GM23338 (cell line): ENCODE measurements around the gene CTTN. TPM values are rescaled to one million over a fixed set of nuclear protein-coding genes. Genes with fewer than 3 reads are reported as not detected.

Experiments
- ATAC-seq: fragments of 200-7000 bp; cut with Tn5 transposase; 3 replicates; pipeline ENCODE4 v1.9.1; 2020
- DNase-seq: peaks from one replicate; pipeline ENCODE4 v3.0.0-alpha.2; 2015; ENCODE audit warnings: low spot score
- H2AFZ ChIP-seq: fragments of 200-600 bp; sonication (generic); 2 replicates; pipeline ENCODE4 v1.8.0; 2016; ENCODE audit warnings: antibody characterized with exemption, mild to moderate bottlenecking, moderate library complexity
- H3F3A ChIP-seq: fragments of 200-600 bp; sonication (generic); replicated peaks from 2 replicates; pipeline ENCODE4 v1.8.0; 2017; ENCODE audit warnings: antibody characterized with exemption, mixed run types, low read depth
- H3K27ac ChIP-seq: fragments of 200-600 bp; sonication (generic); 2 replicates; pipeline ENCODE4 v1.6.1; 2016; ENCODE audit warnings: low read depth
- H3K27me3 ChIP-seq: fragments of 200-600 bp; sonication (generic); 2 replicates; pipeline ENCODE4 v1.8.0; 2016; ENCODE audit warnings: mild to moderate bottlenecking, mixed run types, moderate library complexity; ENCODE audit not compliant: insufficient read depth
- H3K36me3 ChIP-seq: fragments of 200-600 bp; sonication (generic); 2 replicates; pipeline ENCODE4 v1.8.0; 2016; ENCODE audit warnings: mild to moderate bottlenecking; ENCODE audit not compliant: insufficient read depth
- H3K4me1 ChIP-seq: fragments of 200-600 bp; sonication (generic); 2 replicates; pipeline ENCODE4 v1.8.0; 2016; ENCODE audit warnings: mild to moderate bottlenecking, moderate library complexity; ENCODE audit not compliant: insufficient read depth
- H3K4me2 ChIP-seq: fragments of 200-600 bp; sonication (generic); 2 replicates; pipeline ENCODE4 v1.7.1; 2017; ENCODE audit warnings: mixed run types
- H3K4me3 ChIP-seq: fragments of 200-600 bp; sonication (generic); 2 replicates; pipeline ENCODE4 v1.6.1; 2016; ENCODE audit warnings: mixed run types
- H3K79me2 ChIP-seq: fragments of 200-600 bp; sonication (generic); replicated peaks from 2 replicates; pipeline ENCODE4 v1.8.0; 2017; ENCODE audit warnings: mild to moderate bottlenecking; ENCODE audit not compliant: insufficient read depth
- H3K9me2 ChIP-seq: fragments of 200-600 bp; sonication (generic); 2 replicates; pipeline ENCODE4 v1.8.0; 2017; ENCODE audit not compliant: insufficient read depth
- H4K20me1 ChIP-seq: fragments of 200-600 bp; sonication (generic); replicated peaks from 2 replicates; pipeline ENCODE4 v1.8.0; 2017; ENCODE audit warnings: mild to moderate bottlenecking; ENCODE audit not compliant: insufficient read depth
- H3K27ac Mint-ChIP-seq: 2 replicates; pipeline ENCODE4 v1.8.0; 2020; ENCODE audit warnings: inconsistent platforms, mild to moderate bottlenecking, moderate library complexity, mixed read lengths
- H3K27me3 Mint-ChIP-seq: 3 replicates; pipeline ENCODE4 v1.8.0; 2022; ENCODE audit warnings: low read depth, mild to moderate bottlenecking, moderate library complexity, mixed read lengths, inconsistent platforms; ENCODE audit not compliant: insufficient read depth, poor library complexity
- H3K36me3 Mint-ChIP-seq: 3 replicates; pipeline ENCODE4 v1.8.0; 2021; ENCODE audit warnings: low read depth, mild to moderate bottlenecking, inconsistent platforms, moderate library complexity, mixed read lengths
- H3K4me1 Mint-ChIP-seq: 3 replicates; pipeline ENCODE4 v1.8.0; 2020; ENCODE audit warnings: mild to moderate bottlenecking, inconsistent platforms, mixed read lengths
- H3K4me3 Mint-ChIP-seq: 3 replicates; pipeline ENCODE4 v1.8.0; 2021; ENCODE audit warnings: moderate library complexity, mild to moderate bottlenecking, inconsistent platforms, mixed read lengths
- H3K9me3 Mint-ChIP-seq: 3 replicates; pipeline ENCODE4 v1.8.0; 2020; ENCODE audit warnings: moderate library complexity, mild to moderate bottlenecking, inconsistent platforms, mixed read lengths
- CREB1 ChIP-seq: fragments of 250-450 bp; sonication (Bioruptor Pico); IDR thresholded peaks from 2 replicates; pipeline ENCODE4 v1.5.0; 2020; ENCODE audit warnings: low read depth, mild to moderate bottlenecking, moderate library complexity
- ETS1 ChIP-seq: IDR thresholded peaks from 2 replicates; pipeline ENCODE4 v1.6.1; 2016; ENCODE audit warnings: antibody characterized with exemption
- EZH2 ChIP-seq: fragments of 200-600 bp; sonication (generic); IDR thresholded peaks from one replicate; pipeline ENCODE4 v1.8.0; 2017; ENCODE audit warnings: antibody characterized with exemption, mild to moderate bottlenecking, low read depth; ENCODE audit not compliant: unreplicated experiment
- EZH2phosphoT487 ChIP-seq: fragments of 200-600 bp; sonication (generic); IDR thresholded peaks from one replicate; pipeline ENCODE4 v1.8.1; 2018; ENCODE audit warnings: antibody characterized with exemption; ENCODE audit not compliant: unreplicated experiment
- JUNB ChIP-seq: IDR thresholded peaks from one replicate; pipeline ENCODE4 v1.6.1; 2016; ENCODE audit warnings: antibody characterized with exemption; ENCODE audit not compliant: unreplicated experiment
- NANOG ChIP-seq: IDR thresholded peaks from 2 replicates; pipeline ENCODE4 v1.6.1; 2016; ENCODE audit warnings: antibody characterized with exemption, borderline replicate concordance
- POLR2AphosphoS5 ChIP-seq: IDR thresholded peaks from 2 replicates; pipeline ENCODE4 v1.6.1; 2016; ENCODE audit warnings: antibody characterized with exemption, low read depth
- REST ChIP-seq: IDR thresholded peaks from one replicate; pipeline ENCODE4 v1.6.1; 2018; ENCODE audit warnings: antibody characterized with exemption; ENCODE audit not compliant: unreplicated experiment
- STAT1 ChIP-seq: IDR thresholded peaks from one replicate; pipeline ENCODE4 v1.6.1; 2016; ENCODE audit warnings: antibody characterized with exemption; ENCODE audit not compliant: unreplicated experiment
- ZNF114 ChIP-seq: fragments of 250-450 bp; sonication (Bioruptor Pico); IDR thresholded peaks from 2 replicates; pipeline ENCODE4 v1.5.0; 2020; ENCODE audit warnings: mild to moderate bottlenecking, moderate library complexity
- ZNF331 ChIP-seq: fragments of 250-450 bp; sonication (Bioruptor Pico); IDR thresholded peaks from 2 replicates; pipeline ENCODE4 v1.5.0; 2020; ENCODE audit warnings: low read depth, mild to moderate bottlenecking, moderate library complexity
- ZNF462 ChIP-seq: fragments of 250-450 bp; sonication (Bioruptor Pico); IDR thresholded peaks from 2 replicates; pipeline ENCODE4 v1.5.0; 2020; ENCODE audit warnings: mild to moderate bottlenecking, moderate library complexity
- polyA plus RNA-seq: library from polyadenylated mRNA; unstranded; fragments of >200 nt; fragmentation: Nextera tagmentation; extraction: Ambion mirVana; gene quantifications from 2 replicates; pipeline ENCODE4 v1.2.1, GENCODE V29; 2016
- total RNA-seq: library from RNA; depleted of rRNA; stranded (reverse); fragments of >200 nt; shearing (Covaris generic); gene quantifications from 2 replicates; pipeline ENCODE4 v1.2.3, GENCODE V29; 2014
- TF ChIP-seq, protein P1 (sequence below), 2 experiments: fragments of 200-600 bp in 1 of 2; sonication (generic) in 1 of 2; conservative IDR thresholded peaks; 2 replicates each; pipeline versions ENCODE4 v1.5.1 to v1.6.1; 2016 to 2017; ENCODE audit warnings: antibody characterized with exemption in 2 of 2, low read depth in 2 of 2, mild to moderate bottlenecking in 2 of 2, moderate library complexity in 1 of 2

Gene CTTN
- total and polyA plus RNA-seq, 2 experiments from 2014 or later: 163 to 343 TPM

- no peaks in the 10 kb centered on the region for H3K27me3 ChIP-seq
- H3K4me2 ChIP-seq: no peak overlapping the region
- H3K4me1 Mint-ChIP-seq: peaks cover 2% of the 10 kb centered on the region; the same call in 1 of the 3 replicates
- no peaks in the 10 kb centered on the region for H3K9me2 ChIP-seq
- H3K9me3 Mint-ChIP-seq: no peaks in the 10 kb centered on the region; the same call in 2 of the 3 replicates
- no peaks in the 10 kb centered on the region for H3F3A ChIP-seq
- no peak overlapping the region for H3K27ac Mint-ChIP-seq
- no peak for ATAC-seq
- no peak overlapping the region for H3K4me3 ChIP-seq
- no peaks in the 10 kb centered on the region for H3K79me2 ChIP-seq
- peaks cover 19% of the 10 kb centered on the region for H3K27me3 Mint-ChIP-seq
- H3K4me3 Mint-ChIP-seq: no peak overlapping the region
- H3K36me3 Mint-ChIP-seq: peaks cover 5% of the 10 kb centered on the region; the same call in 2 of the 3 replicates
- 0 out of 2 replicates have a peak, but pooled peaks cover 3% of the 10 kb centered on the region for H4K20me1 ChIP-seq
- no peaks in the 10 kb centered on the region for H3K36me3 ChIP-seq
- H2AFZ ChIP-seq: no peak overlapping the region
- H3K4me1 ChIP-seq: no peaks in the 10 kb centered on the region
- H3K27ac ChIP-seq: no peak overlapping the region
- DNase-seq: no peak
- TF ChIP-seq STAT1 (no peak), ETS1 (no peak), EZH2phosphoT487 (no peak), JUNB (no peak), ZNF331 (no peak), REST (no peak), ZNF462 (CRISPR knock-in tag) (no peak), POLR2AphosphoS5 (no peak), CREB1 (CRISPR knock-in tag) (no peak), EZH2 (no peak), ZNF114 (CRISPR knock-in tag) (no peak), NANOG (no peak)
- TF ChIP-seq, protein P1, sequence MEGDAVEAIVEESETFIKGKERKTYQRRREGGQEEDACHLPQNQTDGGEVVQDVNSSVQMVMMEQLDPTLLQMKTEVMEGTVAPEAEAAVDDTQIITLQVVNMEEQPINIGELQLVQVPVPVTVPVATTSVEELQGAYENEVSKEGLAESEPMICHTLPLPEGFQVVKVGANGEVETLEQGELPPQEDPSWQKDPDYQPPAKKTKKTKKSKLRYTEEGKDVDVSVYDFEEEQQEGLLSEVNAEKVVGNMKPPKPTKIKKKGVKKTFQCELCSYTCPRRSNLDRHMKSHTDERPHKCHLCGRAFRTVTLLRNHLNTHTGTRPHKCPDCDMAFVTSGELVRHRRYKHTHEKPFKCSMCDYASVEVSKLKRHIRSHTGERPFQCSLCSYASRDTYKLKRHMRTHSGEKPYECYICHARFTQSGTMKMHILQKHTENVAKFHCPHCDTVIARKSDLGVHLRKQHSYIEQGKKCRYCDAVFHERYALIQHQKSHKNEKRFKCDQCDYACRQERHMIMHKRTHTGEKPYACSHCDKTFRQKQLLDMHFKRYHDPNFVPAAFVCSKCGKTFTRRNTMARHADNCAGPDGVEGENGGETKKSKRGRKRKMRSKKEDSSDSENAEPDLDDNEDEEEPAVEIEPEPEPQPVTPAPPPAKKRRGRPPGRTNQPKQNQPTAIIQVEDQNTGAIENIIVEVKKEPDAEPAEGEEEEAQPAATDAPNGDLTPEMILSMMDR (conservative IDR thresholded peaks at IDR 0.05; ENCODE audit: low read depth in 2 of 2): no peak
Measured at GRCh38 chr11:70478166-70478890, 80.0 kb downstream of the CTTN start.
